Measurements from ENCODE around the gene TIMM23.
"Not testable (repeated sequence)": the region's sequence is repeated elsewhere in the genome, so short reads cannot be mapped to it uniquely, and the experiment has no call there.

Gene TIMM23, protein sequence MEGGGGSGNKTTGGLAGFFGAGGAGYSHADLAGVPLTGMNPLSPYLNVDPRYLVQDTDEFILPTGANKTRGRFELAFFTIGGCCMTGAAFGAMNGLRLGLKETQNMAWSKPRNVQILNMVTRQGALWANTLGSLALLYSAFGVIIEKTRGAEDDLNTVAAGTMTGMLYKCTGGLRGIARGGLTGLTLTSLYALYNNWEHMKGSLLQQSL

GRCh38 chr10:45972106-45972812, at the start of gene TIMM23:
Gene TIMM23, plus strand, starts transcription at chr10:45972489. Its CDS starts 136 bp downstream, at chr10:45972625.
- peak; percentile 64 for DNase-seq

- DNase-seq: not testable (repeated sequence)
Observed at GRCh38 chr10:45926790-45927189, 45.5 kb upstream of the TIMM23 start.

GRCh38 chr10:45931305-45931704, 41.0 kb upstream of the TIMM23 start:
- DNase-seq: not testable (repeated sequence)

- not testable (repeated sequence) for DNase-seq
Observed at GRCh38 chr10:45934788-45935187, 37.5 kb upstream of the TIMM23 start.

DNA sequence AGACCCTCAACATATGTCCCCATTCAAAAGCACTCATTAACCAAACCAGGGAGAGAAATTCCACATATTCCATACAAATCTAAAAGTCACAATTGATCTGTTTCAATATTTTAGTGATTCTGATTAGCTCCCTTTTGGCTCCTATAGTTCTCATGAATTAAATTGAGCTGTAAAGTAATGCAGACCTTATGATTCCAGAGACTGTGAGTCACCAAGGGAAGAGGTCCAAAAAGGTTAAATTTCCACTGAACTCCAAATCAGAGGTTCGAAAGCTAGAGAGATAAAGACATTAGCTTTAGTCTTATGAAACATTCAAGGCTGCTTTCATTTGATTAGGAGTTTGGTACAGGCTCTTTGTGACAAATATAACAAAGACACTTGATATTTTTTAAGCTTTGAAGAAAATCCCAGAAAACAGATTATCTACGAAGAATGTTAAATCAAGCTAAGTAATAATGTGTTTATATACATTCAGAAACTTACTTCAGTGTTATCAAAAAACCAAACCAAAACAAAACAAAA, 33.1 kb upstream of the TIMM23 start:
- not testable (repeated sequence) for DNase-seq

GRCh38 chr10:45941196-45941595, 31.1 kb upstream of the TIMM23 start:
- DNase-seq: not testable (repeated sequence)

GRCh38 chr10:45945476-45945875, 26.8 kb upstream of the TIMM23 start:
- not testable (repeated sequence) for DNase-seq

- DNase-seq: not testable (repeated sequence)
Observed at GRCh38 chr10:45947363-45947762, 24.9 kb upstream of the TIMM23 start.

DNA sequence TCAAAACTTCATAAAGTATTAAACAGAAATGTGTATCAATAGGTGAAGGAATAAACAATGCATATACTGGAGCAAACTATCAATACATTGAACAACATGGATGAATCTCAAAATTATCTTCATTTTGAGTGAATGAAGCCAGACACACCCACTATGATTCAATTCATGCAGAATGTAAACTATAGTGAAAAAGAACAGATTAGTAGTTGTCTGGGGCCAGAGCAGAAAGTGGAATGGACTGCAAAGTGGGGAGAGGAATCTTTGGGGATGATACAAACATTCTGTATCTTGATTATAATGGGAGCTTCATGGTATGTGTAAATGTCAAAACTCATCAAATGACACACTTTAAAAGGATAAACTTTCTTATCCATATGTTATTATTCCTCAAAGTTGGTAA, 23.5 kb upstream of the TIMM23 start:
- not testable (repeated sequence) for DNase-seq

GRCh38 chr10:45954367-45954766, 17.9 kb upstream of the TIMM23 start:
- DNase-seq: not testable (repeated sequence)

DNA sequence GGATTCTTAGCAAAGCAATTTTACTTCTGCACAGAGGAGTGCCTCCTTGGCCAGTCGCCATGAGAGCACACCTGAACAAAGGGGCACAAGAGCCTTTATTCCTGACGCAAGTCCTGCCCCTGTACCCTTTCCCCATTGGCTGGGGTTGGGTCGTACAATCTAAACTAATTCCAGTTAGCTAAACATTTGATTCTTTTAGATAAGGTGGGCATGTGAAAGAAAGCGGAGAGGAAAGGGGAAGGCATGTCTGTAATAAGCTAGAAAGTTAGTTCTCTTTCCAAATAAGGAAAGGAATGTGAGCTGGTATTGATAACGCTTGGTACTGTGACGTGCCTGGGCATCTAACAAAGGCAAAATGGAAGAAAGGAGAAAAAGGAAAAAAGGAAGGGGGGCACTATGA, 15.7 kb upstream of the TIMM23 start:
- not testable (repeated sequence) for DNase-seq

DNA sequence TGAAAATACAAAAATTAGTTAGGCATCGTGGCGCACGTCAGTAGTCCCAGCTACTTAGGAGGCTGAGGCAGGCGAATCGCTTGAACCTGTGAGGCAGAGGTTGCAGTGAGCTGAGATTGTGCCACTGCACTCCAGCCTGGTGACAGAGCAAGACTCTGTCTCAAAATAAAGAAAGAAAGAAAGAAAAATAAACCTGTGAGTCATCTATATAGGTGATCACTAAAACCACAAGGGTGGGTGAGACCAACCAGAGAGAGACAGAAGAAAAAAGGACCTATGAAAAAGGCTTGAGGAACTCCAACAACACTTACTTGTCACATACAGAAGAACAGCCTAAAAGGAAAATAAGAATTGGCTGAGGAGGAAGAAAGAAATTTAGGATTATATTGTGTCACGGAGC, 14.4 kb upstream of the TIMM23 start:
- not testable (repeated sequence) for DNase-seq

DNA sequence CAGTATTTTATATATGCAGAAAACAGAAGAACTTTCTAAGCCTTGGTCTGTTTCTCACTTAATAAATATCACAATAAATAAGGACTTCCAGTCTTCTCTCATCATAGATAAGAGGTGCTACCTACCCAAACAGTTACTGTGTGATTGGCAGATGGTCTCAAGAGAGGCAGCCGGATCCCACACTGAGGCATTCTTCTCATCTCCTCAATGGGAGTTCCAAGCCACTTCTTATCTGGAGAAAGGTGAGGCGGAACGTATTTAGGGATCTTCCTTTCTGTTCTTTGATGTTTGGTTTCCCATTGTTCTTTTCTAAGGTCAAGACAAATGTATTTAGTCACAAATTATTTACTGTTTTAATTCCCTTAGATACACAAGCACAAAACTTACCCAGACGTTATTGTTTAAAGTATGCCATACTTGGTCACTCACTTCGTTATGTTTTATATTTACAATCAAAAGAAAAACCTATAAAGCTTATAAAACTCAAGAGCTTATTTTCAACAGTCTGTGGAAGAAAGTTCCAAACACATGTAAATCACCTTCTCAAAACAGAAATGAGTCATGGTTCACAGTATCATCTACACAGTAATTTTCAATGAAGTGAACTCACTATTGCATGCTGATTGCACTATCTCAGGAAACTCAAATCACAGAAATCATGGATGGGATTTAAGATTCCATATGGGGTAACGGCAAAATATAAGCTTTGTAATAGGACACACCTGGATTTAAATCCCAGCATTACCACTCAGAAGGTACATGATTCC, 9.4 kb upstream of the TIMM23 start:
- DNase-seq: not testable (repeated sequence)

DNA sequence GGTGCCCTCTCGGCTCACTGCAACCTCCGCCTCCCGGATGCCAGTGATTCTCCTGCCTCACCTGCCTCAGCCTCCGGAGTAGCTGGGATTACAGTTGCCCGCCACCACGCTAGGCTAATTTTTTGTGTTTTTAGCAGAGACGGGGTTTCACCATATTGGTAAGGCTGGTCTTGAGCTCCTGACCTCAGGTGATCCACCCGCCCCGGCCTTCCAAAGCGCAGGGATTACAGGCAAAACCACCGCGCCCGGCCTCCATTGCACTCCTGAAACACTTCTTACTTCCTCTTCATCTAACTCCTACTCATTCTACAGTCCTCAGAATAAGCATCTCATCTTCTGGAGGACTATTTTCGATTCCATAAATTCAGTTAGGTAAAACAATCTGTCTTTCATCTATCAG, 1.3 kb upstream of the TIMM23 start:
- DNase-seq: not testable (repeated sequence)

DNA sequence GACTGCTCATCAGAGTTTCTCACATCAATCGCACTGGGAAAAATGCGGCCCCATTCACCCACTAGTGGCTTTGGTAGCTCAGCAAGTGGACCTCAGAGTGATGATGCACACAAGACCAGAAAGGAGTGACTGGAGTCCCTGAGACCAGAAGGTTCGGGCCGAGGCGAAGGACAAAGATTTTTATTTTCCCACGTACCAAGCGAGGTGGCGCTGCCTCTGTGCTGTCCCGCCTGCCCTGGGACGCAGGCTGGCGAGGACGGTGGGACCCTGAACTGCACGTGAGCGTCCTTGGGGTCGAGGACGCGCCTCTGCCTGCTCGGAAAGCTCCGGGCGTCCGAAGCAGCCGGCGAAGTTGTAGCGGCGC, 565 bp upstream of the TIMM23 start:
- not testable (repeated sequence) for DNase-seq

DNA sequence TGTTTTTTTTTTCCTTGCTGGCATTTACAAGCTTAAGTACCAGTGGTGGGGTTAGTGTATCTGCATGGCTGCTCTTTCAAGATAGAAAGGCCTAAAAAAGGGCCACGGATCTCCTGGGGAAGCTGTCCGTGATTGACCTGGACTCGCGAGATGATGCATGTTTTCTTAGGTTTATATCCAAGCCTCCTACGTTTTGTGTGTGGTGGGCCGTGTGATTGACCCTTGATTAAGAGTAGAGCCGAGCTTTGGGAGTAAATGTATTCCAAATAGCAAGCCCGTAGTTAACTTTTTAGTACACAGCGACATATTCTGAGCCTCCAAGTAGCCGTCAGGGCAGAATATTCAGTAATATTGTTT, 502 bp downstream of the TIMM23 start:
- not testable (repeated sequence) for DNase-seq

DNA sequence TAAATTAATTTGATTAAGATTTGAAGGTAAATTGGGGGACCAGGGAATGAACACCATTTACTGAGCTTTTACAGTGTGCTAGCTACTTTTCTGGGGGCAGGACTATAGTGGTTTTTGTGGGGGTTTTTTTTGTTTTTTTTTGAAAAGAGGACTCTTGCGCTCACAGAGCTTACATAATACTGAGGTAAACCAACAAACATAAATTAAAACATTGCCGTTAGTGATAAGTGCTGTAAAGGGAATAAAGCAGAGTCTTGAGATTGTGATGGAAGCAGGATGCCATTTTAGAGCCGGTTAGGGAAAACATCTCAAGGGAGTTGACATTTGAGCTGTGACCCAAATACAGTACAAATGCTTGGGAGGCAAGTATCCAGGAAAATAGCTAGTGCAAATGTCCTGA, 1.8 kb downstream of the TIMM23 start:
- DNase-seq: not testable (repeated sequence)

DNA sequence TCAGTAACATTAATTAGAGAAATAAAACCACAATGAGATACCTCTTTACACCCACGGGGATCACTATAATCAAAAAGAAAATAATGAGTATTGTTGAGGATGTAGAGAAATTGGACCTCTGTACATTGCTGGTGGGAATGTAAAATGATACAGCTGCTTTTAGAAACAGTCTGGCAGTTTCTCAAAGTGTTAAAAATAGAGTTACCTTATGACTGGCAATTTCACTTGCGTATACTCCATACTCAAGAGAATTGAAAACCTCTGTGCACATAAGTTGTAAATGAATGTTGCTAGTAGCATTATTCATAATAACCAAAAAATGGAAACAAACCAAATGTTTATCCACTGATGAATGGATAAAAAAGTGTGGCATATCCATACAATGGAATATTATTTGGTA, 6.3 kb downstream of the TIMM23 start:
- DNase-seq: not testable (repeated sequence)

DNA sequence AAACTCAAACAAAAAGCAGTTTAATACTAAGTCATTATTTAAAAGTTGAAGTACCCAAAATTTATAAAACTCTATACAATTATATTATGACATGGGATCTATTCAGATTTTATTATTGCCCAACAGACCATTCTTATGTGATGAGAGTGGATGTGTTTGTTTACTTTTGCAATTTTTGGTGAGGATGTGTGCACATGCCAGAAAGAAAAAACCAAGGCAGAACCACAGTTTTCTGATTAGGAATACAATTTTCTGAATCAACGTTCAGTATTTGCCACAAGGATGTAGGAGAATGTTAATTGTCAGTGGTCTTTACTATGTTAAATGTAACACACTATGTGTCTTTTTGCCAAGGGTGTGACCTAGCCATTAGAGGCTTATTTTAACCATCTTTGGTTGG, 9.1 kb downstream of the TIMM23 start:
- not testable (repeated sequence) for DNase-seq

GRCh38 chr10:45983538-45984186, 11.4 kb downstream of the TIMM23 start:
- not testable (repeated sequence) for DNase-seq

GRCh38 chr10:45984473-45984872, 12.2 kb downstream of the TIMM23 start:
- not testable (repeated sequence) for DNase-seq

DNA sequence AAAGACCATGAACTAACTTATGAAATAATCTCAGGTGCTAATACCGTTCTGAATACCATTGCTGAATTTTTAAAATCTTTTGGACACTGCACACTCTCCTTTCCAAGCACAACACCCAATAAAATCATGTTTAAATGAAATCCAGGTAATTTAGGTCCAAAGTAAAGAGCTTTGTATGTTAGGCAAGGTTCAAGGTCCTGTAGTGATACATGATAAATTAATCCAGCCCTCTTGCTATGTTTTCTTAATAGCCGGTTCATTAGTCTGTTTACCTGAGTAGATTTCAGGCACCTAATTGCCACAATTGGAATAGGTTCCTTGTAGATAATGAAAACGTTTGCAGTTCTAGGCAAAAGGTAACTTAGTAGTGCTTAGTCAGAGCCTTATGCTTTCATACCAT, 13.3 kb downstream of the TIMM23 start:
- DNase-seq: not testable (repeated sequence)

GRCh38 chr10:45997557-45997956, 25.3 kb downstream of the TIMM23 start:
- no peak for DNase-seq
